ENCODE measurements around the gene CLEC2D.
A peak's percentile ranks its signal among the peaks of the same experiment; 100 is the strongest.

Gene CLEC2D

GRCh38 chr12:9721394-9722092, 52.0 kb downstream of the CLEC2D start:
- H3K4me3 ChIP-seq (replicated peaks; ENCODE audit: low read depth, low read length) = no peak overlapping the region
- peak; percentile 4 for DNase-seq (ENCODE audit: extremely low read depth, low read depth)
- no peak for TF ChIP-seq CTCF (IDR thresholded peaks at IDR 0.05; ENCODE audit: low read depth, low read length, missing control alignments)

- no peak for TF ChIP-seq CTCF (IDR thresholded peaks at IDR 0.05; ENCODE audit: low read depth, low read length, missing control alignments)
- no peak for DNase-seq (ENCODE audit: extremely low read depth, low read depth)
- no peak overlapping the region for H3K4me3 ChIP-seq (replicated peaks; ENCODE audit: low read depth, low read length)
These were observed 54.5 kb downstream of the CLEC2D start for GRCh38 chr12:9724023-9724422.

GRCh38 chr12:9725213-9725870, 55.8 kb downstream of the CLEC2D start:
- no peak for TF ChIP-seq CTCF (IDR thresholded peaks at IDR 0.05; ENCODE audit: low read depth, low read length, missing control alignments)
- no peak for DNase-seq (ENCODE audit: extremely low read depth, low read depth)
- no peak overlapping the region for H3K4me3 ChIP-seq (replicated peaks; ENCODE audit: low read depth, low read length)

- DNase-seq (ENCODE audit: extremely low read depth, low read depth) = no peak
- no peak overlapping the region for H3K4me3 ChIP-seq (replicated peaks; ENCODE audit: low read depth, low read length)
These were observed 58.3 kb downstream of the CLEC2D start for GRCh38 chr12:9727813-9728212.

GRCh38 chr12:9729082-9729481, 59.6 kb downstream of the CLEC2D start:
- TF ChIP-seq CTCF (IDR thresholded peaks at IDR 0.05; ENCODE audit: low read depth, low read length, missing control alignments) = no peak
- H3K4me3 ChIP-seq (replicated peaks; ENCODE audit: low read depth, low read length) = no peak overlapping the region
- DNase-seq (ENCODE audit: extremely low read depth, low read depth) = no peak

More at GRCh38 chr12:9727813-9728212, 58.3 kb downstream of the CLEC2D start:
- TF ChIP-seq CTCF (IDR thresholded peaks at IDR 0.05; ENCODE audit: low read depth, low read length, missing control alignments) = no peak

- no peak overlapping the region for H3K4me3 ChIP-seq (replicated peaks; ENCODE audit: low read depth, low read length)
These were observed 60.5 kb downstream of the CLEC2D start for GRCh38 chr12:9730011-9730410.

More at GRCh38 chr12:9730011-9730410, 60.5 kb downstream of the CLEC2D start:
- TF ChIP-seq CTCF (IDR thresholded peaks at IDR 0.05; ENCODE audit: low read depth, low read length, missing control alignments) = no peak
- no peak for DNase-seq (ENCODE audit: extremely low read depth, low read depth)

Data from HFF-Myc (cell line).